VCaP (cell line): Measurements from ENCODE around the gene COP1.
A peak's percentile ranks its signal among the peaks of the same experiment; 100 is the strongest.
"Not testable (repeated sequence)": the region's sequence is repeated elsewhere in the genome, so short reads cannot be mapped to it uniquely, and the experiment has no call there.

Experiments used
- H3K27ac ChIP-seq: fragments of 450-650 bp; 2 replicates; pipeline ENCODE4 v1.5.1; 2017
- CTCF ChIP-seq: fragments of 450-650 bp; conservative IDR thresholded peaks from 2 replicates; pipeline ENCODE4 v1.5.1; 2017; ENCODE audit warnings: mild to moderate bottlenecking, moderate library complexity

The COP1 gene

GRCh38 chr1:176098560-176098959, 108.5 kb downstream of the COP1 start:
- H3K27ac ChIP-seq = no peak overlapping the region
- TF ChIP-seq CTCF = no peak

DNA sequence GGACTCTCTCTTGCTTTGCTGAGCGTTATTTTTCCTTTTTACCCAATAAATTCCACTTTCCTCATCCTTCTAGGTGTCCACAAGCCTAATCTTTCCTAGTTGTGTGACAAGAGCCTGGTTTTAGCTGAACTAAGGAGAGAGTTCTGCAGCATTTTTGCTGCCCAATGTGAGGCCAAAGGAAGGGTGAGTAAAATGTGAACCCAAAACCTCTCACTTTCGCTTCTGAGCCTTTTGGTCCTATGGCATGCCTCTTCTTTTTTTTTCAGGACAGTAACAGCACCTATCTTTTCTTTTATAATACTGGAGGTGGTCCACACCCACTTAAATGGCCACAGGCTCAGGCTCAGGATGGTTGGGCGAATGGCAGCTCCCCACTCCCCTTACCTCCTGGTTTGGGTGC, 111.1 kb downstream of the COP1 start:
- no peak for TF ChIP-seq CTCF
- H3K27ac ChIP-seq = no peak overlapping the region

GRCh38 chr1:176090766-176091165, 116.3 kb downstream of the COP1 start:
- no peak overlapping the region for H3K27ac ChIP-seq
- TF ChIP-seq CTCF = no peak

GRCh38 chr1:176087746-176088145, 119.3 kb downstream of the COP1 start:
- not testable (repeated sequence) for H3K27ac ChIP-seq

DNA sequence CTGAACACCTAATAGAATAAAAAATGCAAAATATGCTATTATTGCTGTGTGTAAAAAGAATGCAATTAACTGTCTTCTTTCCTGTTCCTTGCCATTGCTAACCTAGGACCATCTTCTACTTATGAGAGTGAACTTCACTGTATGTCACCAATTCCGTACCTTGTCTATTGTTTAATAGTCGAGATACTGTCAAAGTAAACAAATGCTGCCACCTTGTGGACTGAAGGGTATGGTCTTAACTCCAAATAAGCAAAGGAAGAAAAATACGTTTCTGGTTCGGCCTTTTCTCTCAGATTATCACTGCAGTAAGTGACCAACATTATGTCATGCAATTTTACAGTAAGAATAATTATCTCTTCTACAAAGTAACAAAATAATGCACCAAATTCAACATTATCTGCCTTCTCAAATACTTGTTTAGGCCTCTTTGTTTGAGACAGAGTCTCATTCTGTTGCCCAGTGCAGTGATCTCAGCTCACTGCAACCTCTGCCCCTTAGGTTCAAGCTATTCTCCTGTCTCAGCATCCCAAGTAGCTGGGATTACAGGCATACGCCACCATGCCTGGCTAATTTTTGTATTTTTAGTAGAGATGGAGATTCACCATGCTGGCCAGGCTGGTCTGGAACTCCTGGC, 133.4 kb downstream of the COP1 start:
- H3K27ac ChIP-seq = no peak overlapping the region
- peak; percentile 81 for TF ChIP-seq CTCF

DNA sequence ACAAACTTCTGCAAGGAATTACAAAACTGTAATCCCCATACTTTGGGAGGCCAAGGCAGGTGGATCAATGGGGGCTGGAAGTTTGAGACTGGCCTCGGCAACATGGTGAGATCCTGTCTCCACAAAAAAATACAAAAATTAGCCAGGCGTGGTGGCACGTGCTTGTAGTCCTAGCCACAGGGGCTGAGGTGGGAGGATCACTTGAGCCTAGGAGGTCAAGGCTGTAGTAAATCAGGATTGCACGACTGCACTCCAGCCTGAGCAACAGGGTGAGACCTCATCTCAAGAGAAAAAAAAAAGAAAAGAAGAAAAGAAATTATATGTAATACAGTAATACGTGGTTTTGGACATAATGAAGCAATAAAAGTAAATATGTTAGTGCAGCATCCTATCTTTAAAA, 138.2 kb downstream of the COP1 start:
- TF ChIP-seq CTCF = no peak

GRCh38 chr1:176068256-176068655, 138.8 kb downstream of the COP1 start:
- TF ChIP-seq CTCF = no peak
- no peak overlapping the region for H3K27ac ChIP-seq

More for the DNA sequence above, 138.2 kb downstream of the COP1 start:
- H3K27ac ChIP-seq = no peak overlapping the region

DNA sequence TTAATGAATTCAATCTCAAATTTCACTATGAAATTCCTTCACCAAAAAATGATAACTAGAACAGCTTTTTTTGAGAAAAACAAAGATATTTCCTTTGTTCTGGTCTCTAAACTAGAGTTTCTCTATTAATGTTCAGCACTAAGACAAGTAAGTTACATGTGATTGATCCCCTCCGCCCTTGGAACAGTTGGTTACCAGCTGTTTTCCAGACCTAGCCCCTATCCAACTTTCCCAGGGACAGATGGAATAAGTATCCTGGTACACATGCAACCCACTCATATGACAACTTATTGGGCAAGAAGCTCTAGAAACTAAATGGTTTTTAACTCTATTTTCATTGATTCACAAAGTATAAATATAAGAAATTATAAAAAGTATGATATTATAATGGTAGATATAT, 140.4 kb downstream of the COP1 start:
- H3K27ac ChIP-seq = no peak overlapping the region
- TF ChIP-seq CTCF = no peak
